HCT116 (cell line): ENCODE measurements around the gene RUBCN. TPM values are rescaled to one million over a fixed set of nuclear protein-coding genes. Genes with fewer than 3 reads are reported as not detected.

ENCODE experiments used
- ATAC-seq: fragments of 200-7000 bp; cut with Tn5 transposase; 2 replicates; pipeline ENCODE4 v1.9.1; 2020; ENCODE audit warnings: mild to moderate bottlenecking, moderate library complexity
- BruUV-seq: library from RNA; stranded (reverse); fragments of 400-500 nt; replicated peaks from 2 replicates; lab custom pipeline; 2021; lab: Mats Ljungman, UMichigan
- CTCF ChIA-PET: fragments of 300-600 bp; sonication (Branson Sonifier 250); formaldehyde crosslinking; loops from one replicate; lab custom pipeline; 2021; ENCODE audit warnings: antibody characterized with exemption; lab: Charles Lee
- POLR2A ChIA-PET: fragments of 300-600, 350-600 bp; sonication (Branson Sonifier 250); formaldehyde crosslinking; loops from one replicate; lab custom pipeline; 2021; ENCODE audit warnings: antibody characterized with exemption; lab: Charles Lee
- RAD21 ChIA-PET, 2 experiments: fragments of 300-600 bp; sonication (Branson Sonifier 250); formaldehyde crosslinking; loops; one replicate each; lab custom pipeline; 2023; ENCODE audit warnings: low total read pairs in 2 of 2; ENCODE audit not compliant: uncharacterized antibody in 2 of 2, unreplicated experiment in 2 of 2, low non-redundant PET in 1 of 2; lab: Charles Lee
- DNase-seq: peaks from one replicate; pipeline ENCODE4 v3.0.0-alpha.2; 2010; ENCODE audit warnings: low read depth, low spot score
- H2AFZ ChIP-seq: fragments of 200-600 bp; shearing (Covaris generic), sonication (generic); 2 replicates; pipeline ENCODE4 v1.6.1; 2017; ENCODE audit warnings: low read depth, mixed run types, mixed read lengths, antibody characterized with exemption, low read length; ENCODE audit not compliant: poor library complexity, severe bottlenecking
- H3K27ac ChIP-seq: 2 replicates; pipeline ENCODE4 v1.5.1; 2012; ENCODE audit warnings: low read depth, low read length
- H3K27me3 ChIP-seq: fragments of 200-600 bp; sonication (generic); 2 replicates; pipeline ENCODE4 v1.6.1; 2016; ENCODE audit warnings: mixed run types, low read length, mixed read lengths; ENCODE audit not compliant: insufficient read depth
- H3K36me3 ChIP-seq, 2 experiments: fragments of 200-500 bp in 1 of 2; fragments of 200-600 bp in 1 of 2; sonication (Bioruptor generic) in 1 of 2; sonication (generic) in 1 of 2; 2 replicates each; pipeline versions ENCODE4 v1.5.1 to v1.6.1; 2014 to 2016; ENCODE audit warnings: low read length in 2 of 2, inconsistent platforms in 1 of 2, mixed read lengths in 1 of 2, mixed run types in 1 of 2; ENCODE audit not compliant: insufficient read depth in 2 of 2, control insufficient read depth in 1 of 2
- H3K4me1 ChIP-seq, 2 experiments: fragments of 200-600 bp in 1 of 2; sonication (generic) in 1 of 2; 2 replicates each; pipeline versions ENCODE4 v1.5.1 to v1.6.1; 2012 to 2017; ENCODE audit warnings: low read length in 2 of 2, inconsistent platforms in 1 of 2, mild to moderate bottlenecking in 1 of 2, mixed read lengths in 1 of 2, mixed run types in 1 of 2, moderate library complexity in 1 of 2; ENCODE audit not compliant: insufficient read depth in 2 of 2, control insufficient read depth in 1 of 2
- H3K4me2 ChIP-seq: fragments of 200-600 bp; sonication (generic); 2 replicates; pipeline ENCODE4 v1.6.1; 2017; ENCODE audit warnings: mixed run types, low read length, mixed read lengths
- H3K4me3 ChIP-seq, 2 experiments: fragments of 200-600 bp in 1 of 2; sonication (generic) in 1 of 2; replicated peaks in 1 of 2; 2 replicates each; pipeline ENCODE4 v1.5.1; 2011 to 2016; ENCODE audit warnings: low read length in 2 of 2, control low read depth in 1 of 2, low read depth in 1 of 2, mild to moderate bottlenecking in 1 of 2, mixed read lengths in 1 of 2, mixed run types in 1 of 2
- H3K79me2 ChIP-seq: fragments of 200-600 bp; sonication (generic); 2 replicates; pipeline ENCODE4 v1.6.1; 2017; ENCODE audit warnings: mild to moderate bottlenecking, mixed run types, low read length, moderate library complexity, mixed read lengths; ENCODE audit not compliant: insufficient read depth
- H3K9ac ChIP-seq: fragments of 200-600 bp; sonication (generic); 2 replicates; pipeline ENCODE4 v1.6.1; 2016; ENCODE audit warnings: low read length, mixed read lengths
- H3K9me2 ChIP-seq: fragments of 200-600 bp; sonication (generic), shearing (Covaris generic); 2 replicates; pipeline ENCODE4 v1.6.1; 2017; ENCODE audit warnings: mixed run types, mild to moderate bottlenecking, moderate library complexity; ENCODE audit not compliant: insufficient read depth
- H3K9me3 ChIP-seq, 2 experiments: fragments of 200-500 bp in 1 of 2; fragments of 200-600 bp in 1 of 2; sonication (Bioruptor generic) in 1 of 2; sonication (generic) in 1 of 2; 2 replicates each; pipeline ENCODE4 v1.6.1; 2014 to 2017; ENCODE audit warnings: low read length in 2 of 2, mixed read lengths in 2 of 2, inconsistent platforms in 1 of 2, low read depth in 1 of 2, mild to moderate bottlenecking in 1 of 2, mixed run types in 1 of 2, moderate library complexity in 1 of 2; ENCODE audit not compliant: control insufficient read depth in 1 of 2, insufficient read depth in 1 of 2
- H4K20me1 ChIP-seq: fragments of 200-600 bp; sonication (generic), shearing (Covaris generic); 2 replicates; pipeline ENCODE4 v1.6.1; 2017; ENCODE audit warnings: mixed run types, mild to moderate bottlenecking, moderate library complexity; ENCODE audit not compliant: insufficient read depth
- CBX3 ChIP-seq: IDR thresholded peaks from 2 replicates; pipeline ENCODE4 v1.6.1; 2012; ENCODE audit warnings: low read depth
- CEBPB ChIP-seq: IDR thresholded peaks from 2 replicates; pipeline ENCODE4 v1.6.1; 2012; ENCODE audit warnings: low read depth
- CTCF ChIP-seq, 3 experiments: fragments of 200-600 bp in 1 of 3; sonication (generic) in 1 of 3; IDR thresholded peaks in 2 of 3; conservative IDR thresholded peaks in 1 of 3; 2 replicates each; pipeline ENCODE4 v1.5.1; 2012 to 2017; ENCODE audit warnings: low read depth in 2 of 3, low read length in 2 of 3, antibody characterized with exemption in 1 of 3, borderline replicate concordance in 1 of 3, control low read depth in 1 of 3, mild to moderate bottlenecking in 1 of 3, mixed read lengths in 1 of 3, mixed run types in 1 of 3, moderate library complexity in 1 of 3; ENCODE audit not compliant: insufficient read depth in 1 of 3
- EGR1 ChIP-seq: IDR thresholded peaks from 2 replicates; pipeline ENCODE4 v1.6.1; 2012; ENCODE audit warnings: low read depth
- EZH2 ChIP-seq: fragments of 200-600 bp; sonication (generic); IDR thresholded peaks from 2 replicates; pipeline ENCODE4 v1.6.1; 2017; ENCODE audit warnings: antibody characterized with exemption, mixed run types
- EZH2phosphoT487 ChIP-seq: fragments of 200-600 bp; IDR thresholded peaks from 2 replicates; pipeline ENCODE4 v1.6.1; 2018; ENCODE audit warnings: antibody characterized with exemption, borderline replicate concordance
- FOSL1 ChIP-seq: IDR thresholded peaks from 2 replicates; pipeline ENCODE4 v1.6.1; 2012; ENCODE audit warnings: low read depth
- JUND ChIP-seq: IDR thresholded peaks from 2 replicates; pipeline ENCODE4 v1.6.1; 2012
- MAX ChIP-seq: IDR thresholded peaks from 2 replicates; pipeline ENCODE4 v1.6.1; 2012
- POLR2A ChIP-seq: IDR thresholded peaks from 2 replicates; pipeline ENCODE4 v1.7.0; 2011; ENCODE audit warnings: borderline replicate concordance; ENCODE audit not compliant: insufficient read depth, insufficient read length; ENCODE audit errors: extremely low read depth
- POLR2AphosphoS5 ChIP-seq: IDR thresholded peaks from 2 replicates; pipeline ENCODE4 v1.6.1; 2011; ENCODE audit warnings: mild to moderate bottlenecking, low read depth, low read length, moderate library complexity
- RAD21 ChIP-seq: IDR thresholded peaks from 2 replicates; pipeline ENCODE4 v1.6.1; 2012; ENCODE audit warnings: low read depth, mild to moderate bottlenecking
- REST ChIP-seq: IDR thresholded peaks from 2 replicates; pipeline ENCODE4 v1.6.1; 2012; ENCODE audit warnings: low read depth
- TCF7L2 ChIP-seq: IDR thresholded peaks from 2 replicates; pipeline ENCODE4 v1.7.0; 2011; ENCODE audit warnings: borderline replicate concordance, inconsistent platforms; ENCODE audit not compliant: insufficient read depth, insufficient read length; ENCODE audit errors: extremely low read depth
- ZFX ChIP-seq: fragments of 450-650 bp; IDR thresholded peaks from 2 replicates; pipeline ENCODE4 v1.6.1; 2017
- intact Hi-C: fragments of 100-400 bp; cut with micrococcal nuclease; formaldehyde crosslinking; loops from 2 replicates; pipeline ENCODE4 v1.10.0; 2022
- total RNA-seq: library from RNA; stranded (reverse); gene quantifications from one replicate; pipeline ENCODE4 v1.2.1, GENCODE V29; 2021; ENCODE audit not compliant: unreplicated experiment

The RUBCN gene
- total RNA-seq, 1 experiment from 2014 or later, result 21.4 TPM

- DNase-seq, result no peak
- Histone ChIP-seq H3K79me2 (no peaks in the 10 kb centered on the region), H3K4me3 (no peak overlapping the region), H3K4me1 (no peaks in the 10 kb centered on the region), H3K27ac (no peak overlapping the region), H4K20me1 (no peaks in the 10 kb centered on the region), H3K9me3 (no peaks in the 10 kb centered on the region), H3K9me2 (no peaks in the 10 kb centered on the region), H2AFZ (no peak overlapping the region), H3K9ac (no peak overlapping the region), H3K36me3 (peaks cover 3 to 21% of the 10 kb centered on the region in 2 experiments; a peak in 3 of 4 replicates), H3K27me3 (no peaks in the 10 kb centered on the region), H3K4me2 (no peak overlapping the region)
- POLR2A ChIA-PET, result no interaction called here
- no peak for ATAC-seq
- TF ChIP-seq POLR2AphosphoS5 (no peak), CBX3 (no peak), ZFX (no peak), EGR1 (no peak), REST (no peak), RAD21 (no peak), EZH2phosphoT487 (no peak), EZH2 (no peak), CEBPB (no peak), CTCF (IDR thresholded peaks at IDR 0.05 in 2 of 3, conservative IDR thresholded peaks at IDR 0.05 in 1 of 3; ENCODE audit: borderline replicate concordance in 1 of 3, insufficient read depth in 1 of 3, low read depth in 2 of 3, low read length in 2 of 3) (no peak), POLR2A (no peak), JUND (no peak), MAX (no peak), TCF7L2 (no peak), FOSL1 (no peak)
- intact Hi-C loops, result no loop called here
- RAD21 ChIA-PET, result no interaction called here
- BruUV-seq, result no TSS peak
- CTCF ChIA-PET, result no interaction called here
Measured at GRCh38 chr3:197692641-197693040, 44.1 kb downstream of the RUBCN start.
